GM23248 (cell line): Measurements from ENCODE around the gene NME4.

ENCODE experiments used
- EZH2 ChIP-seq: fragments of 200-600 bp; sonication (generic); IDR thresholded peaks from 2 replicates; pipeline ENCODE4 v1.6.1; 2018; ENCODE audit warnings: antibody characterized with exemption, mild to moderate bottlenecking; ENCODE audit not compliant: insufficient read depth, poor library complexity, severe bottlenecking
- EZH2phosphoT487 ChIP-seq: fragments of 200-600 bp; sonication (generic); IDR thresholded peaks from 2 replicates; pipeline ENCODE4 v1.6.1; 2018; ENCODE audit warnings: antibody characterized with exemption, moderate library complexity, mild to moderate bottlenecking, low read depth; ENCODE audit not compliant: insufficient read depth

GRCh38 chr16:372302-372983, 24.6 kb upstream of the NME4 start:
- no peak for TF ChIP-seq EZH2
- TF ChIP-seq EZH2phosphoT487, result no peak
